NCI-H2107 treated with DMSO at 0.1 percent for 48 hours (cell line): ENCODE measurements around the gene SLC13A4.
"Not testable (repeated sequence)": the region's sequence is repeated elsewhere in the genome, so short reads cannot be mapped to it uniquely, and the experiment has no call there.

ENCODE experiments used
- DNase-seq: peaks from one replicate; lab custom pipeline; 2025; ENCODE audit not compliant: unreplicated experiment; lab: John Stamatoyannopoulos, UW

The SLC13A4 gene, protein sequence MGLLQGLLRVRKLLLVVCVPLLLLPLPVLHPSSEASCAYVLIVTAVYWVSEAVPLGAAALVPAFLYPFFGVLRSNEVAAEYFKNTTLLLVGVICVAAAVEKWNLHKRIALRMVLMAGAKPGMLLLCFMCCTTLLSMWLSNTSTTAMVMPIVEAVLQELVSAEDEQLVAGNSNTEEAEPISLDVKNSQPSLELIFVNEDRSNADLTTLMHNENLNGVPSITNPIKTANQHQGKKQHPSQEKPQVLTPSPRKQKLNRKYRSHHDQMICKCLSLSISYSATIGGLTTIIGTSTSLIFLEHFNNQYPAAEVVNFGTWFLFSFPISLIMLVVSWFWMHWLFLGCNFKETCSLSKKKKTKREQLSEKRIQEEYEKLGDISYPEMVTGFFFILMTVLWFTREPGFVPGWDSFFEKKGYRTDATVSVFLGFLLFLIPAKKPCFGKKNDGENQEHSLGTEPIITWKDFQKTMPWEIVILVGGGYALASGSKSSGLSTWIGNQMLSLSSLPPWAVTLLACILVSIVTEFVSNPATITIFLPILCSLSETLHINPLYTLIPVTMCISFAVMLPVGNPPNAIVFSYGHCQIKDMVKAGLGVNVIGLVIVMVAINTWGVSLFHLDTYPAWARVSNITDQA

DNA sequence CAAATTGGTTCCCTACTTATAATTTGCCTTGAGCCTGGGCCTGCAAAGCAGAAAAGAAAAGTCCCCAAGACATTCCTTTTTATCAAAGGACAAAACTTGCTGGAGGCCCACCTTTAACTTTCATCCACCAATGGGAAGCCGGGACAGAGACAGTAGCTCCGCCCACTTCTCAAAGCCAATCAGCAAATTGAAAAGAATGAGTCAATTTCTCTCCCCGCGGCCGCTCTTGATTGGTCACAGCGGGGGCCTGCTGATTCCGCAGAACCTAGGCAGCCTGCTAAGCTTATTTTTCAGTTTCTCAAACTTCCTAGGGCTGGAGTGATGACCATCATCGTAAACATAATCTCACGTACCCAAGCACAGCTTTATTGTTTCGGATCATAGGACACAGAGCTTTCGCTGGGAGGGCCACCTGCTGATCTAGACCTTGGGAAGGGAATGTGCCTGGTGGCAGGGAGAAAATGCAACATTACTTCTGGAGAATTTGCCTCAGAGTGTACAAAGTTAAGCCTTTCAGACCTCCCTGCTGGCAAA lies at the start of gene SLC13A4:
Gene SLC13A4, minus strand, starts transcription at position 51 of the 534 bp plus-strand sequence. CDS start 690 bp downstream, outside the sequence.
- no peak for DNase-seq

DNA sequence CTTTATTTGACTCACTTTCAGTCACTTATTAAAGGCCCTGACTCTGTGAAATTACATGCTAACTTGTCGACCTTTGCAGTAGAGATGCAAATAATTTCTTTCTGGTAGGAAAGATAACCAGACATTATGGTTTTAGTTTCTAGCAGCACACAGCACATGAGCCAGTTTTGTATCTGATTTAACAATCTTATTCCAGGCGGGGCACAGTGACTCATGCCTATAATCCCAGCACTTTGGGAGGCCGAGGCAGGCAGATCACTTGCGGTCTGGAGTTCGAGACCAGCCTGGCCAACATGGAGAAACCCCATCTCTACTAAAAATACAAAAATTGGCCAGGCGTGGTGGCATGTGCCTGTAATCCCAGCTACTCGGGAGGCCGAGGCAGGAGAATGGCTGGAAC lies 47.9 kb upstream of the SLC13A4 start:
- not testable (repeated sequence) for DNase-seq

DNA sequence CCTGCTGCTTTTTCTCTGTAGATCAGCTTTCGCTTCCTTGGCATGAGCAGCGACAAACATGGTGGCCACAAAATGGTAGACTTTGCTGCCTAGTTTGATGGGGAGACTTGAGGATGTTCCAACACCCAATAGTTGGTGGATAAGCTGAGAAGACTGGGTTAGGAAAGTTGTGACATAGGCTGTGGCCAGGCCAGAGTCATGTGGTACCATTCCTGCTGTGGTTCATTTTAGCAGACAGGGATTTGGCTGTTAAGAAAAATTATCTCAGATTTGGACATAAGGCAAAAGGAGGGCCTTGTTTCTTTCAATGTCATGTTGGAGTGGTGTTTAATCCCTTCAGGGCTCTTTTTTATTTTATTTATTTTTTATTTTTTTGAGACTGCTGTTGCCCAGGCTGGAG lies 47.2 kb upstream of the SLC13A4 start:
- DNase-seq: no peak

DNA sequence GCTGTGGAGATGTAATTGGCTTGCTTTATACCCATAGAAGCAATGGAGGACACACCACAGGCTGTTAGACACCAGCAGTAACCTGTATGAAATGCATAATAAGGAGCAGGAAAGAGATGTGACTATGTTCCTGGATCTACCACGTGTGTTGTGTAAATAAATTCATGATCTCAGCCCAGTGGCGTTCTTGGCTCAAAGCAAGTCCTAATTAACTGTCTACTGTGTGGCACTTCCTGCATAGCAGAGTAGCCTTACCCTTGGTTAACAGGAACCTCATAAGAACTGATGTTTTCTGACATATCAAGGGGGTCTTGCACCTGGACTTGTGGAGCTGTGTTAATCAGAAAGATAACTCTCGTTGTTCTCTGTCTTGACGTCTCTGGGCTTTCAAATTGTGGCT lies 46.3 kb upstream of the SLC13A4 start:
- peak; percentile 82 for DNase-seq

DNA sequence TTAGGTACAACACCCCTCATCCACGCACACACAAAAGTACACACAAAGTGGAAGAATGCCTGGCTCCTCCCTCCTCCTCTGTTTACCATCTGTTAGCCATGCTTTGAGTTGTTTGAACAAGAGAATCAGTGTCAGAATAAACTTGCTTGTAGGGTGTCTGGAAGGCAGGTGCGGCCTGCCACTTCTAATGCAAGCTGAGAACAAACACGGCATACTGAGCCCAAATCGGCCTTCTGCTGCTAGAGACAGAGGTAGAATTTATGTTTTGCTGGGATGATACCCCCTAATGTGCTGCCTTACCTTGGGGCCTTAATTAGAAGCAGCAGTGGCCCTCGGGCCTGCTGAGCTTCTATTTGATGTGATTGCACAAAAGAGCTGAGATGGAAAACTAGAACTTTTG lies 45.5 kb upstream of the SLC13A4 start:
- DNase-seq: peak; percentile 83

DNA sequence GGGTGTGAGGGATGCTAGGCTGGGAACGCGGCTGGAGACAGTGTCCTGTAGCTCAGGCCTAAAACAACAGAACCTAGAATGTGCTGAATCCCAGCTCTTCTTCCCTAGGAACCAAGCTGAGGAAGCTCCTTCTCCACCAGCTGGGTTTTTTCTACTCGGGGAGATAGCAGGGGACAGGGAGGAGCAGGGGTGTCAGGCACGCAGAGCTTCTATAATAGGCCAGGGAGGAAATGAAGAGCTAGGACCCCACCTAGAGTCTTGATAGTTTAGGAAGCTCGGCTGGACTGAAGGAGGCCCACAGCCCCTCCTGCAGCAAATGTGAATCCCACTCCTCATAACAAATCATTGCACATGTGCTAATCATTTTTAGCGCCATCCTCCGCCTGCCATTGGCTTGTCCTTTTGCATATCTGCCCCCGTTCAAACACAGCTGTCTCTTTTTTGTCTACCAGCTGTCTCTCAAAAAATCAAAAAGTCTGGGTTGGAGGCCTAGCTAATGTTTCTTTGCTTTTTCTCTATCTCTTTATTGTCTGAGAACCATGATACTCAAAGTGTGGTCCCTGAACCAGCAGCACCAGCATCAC lies 44.7 kb upstream of the SLC13A4 start:
- DNase-seq: no peak

DNA sequence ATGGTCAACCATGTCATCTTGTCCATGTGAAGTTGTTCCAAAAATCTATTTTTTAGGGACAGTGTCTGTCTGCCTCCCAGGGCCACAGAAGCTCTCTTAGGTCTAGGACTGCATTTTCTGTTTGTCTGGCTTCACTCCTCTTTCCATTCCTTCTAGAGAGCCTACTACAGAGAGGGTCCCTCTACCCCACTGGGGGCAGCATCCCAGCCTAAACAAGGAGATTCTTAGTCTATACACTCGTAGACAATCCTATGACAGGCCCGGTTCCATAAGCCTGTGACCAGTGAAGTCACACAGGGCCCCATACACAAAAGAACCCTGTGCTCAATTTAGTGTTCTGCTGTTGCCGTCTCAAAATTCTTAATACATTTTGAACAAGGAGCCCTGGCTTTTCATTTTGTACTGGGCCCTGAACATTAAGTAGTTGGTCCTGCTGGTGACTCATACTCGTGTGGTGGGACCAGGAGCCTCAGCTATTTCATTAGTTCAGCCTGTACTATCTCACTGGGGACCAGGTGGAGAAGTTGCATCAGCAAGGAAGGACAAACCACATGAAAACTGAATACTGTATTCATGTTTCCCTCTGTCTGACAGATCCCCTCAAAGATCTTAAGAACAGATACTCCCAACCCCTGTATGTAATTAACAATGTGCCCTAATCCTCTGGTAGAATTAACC lies 44.1 kb upstream of the SLC13A4 start:
- no peak for DNase-seq

DNA sequence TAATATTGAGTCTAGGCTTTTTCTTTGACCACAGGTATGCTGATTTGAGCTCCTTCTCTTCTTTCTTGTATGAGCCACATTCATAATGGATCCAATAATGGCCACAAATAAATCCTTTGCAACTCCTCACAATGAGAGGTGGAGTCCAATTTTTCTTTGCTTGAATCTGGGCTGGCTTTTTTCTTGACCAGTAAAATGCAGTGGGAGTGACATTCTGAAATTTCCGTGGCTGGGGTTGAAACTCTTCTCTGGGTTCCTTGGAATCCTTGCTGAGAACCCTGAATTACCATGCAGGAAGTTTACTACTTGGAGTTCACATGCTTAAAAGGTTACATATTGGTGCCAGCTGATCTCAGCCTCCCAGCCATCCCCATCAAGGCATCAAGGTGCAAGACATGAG lies 43.1 kb upstream of the SLC13A4 start:
- DNase-seq: no peak

DNA sequence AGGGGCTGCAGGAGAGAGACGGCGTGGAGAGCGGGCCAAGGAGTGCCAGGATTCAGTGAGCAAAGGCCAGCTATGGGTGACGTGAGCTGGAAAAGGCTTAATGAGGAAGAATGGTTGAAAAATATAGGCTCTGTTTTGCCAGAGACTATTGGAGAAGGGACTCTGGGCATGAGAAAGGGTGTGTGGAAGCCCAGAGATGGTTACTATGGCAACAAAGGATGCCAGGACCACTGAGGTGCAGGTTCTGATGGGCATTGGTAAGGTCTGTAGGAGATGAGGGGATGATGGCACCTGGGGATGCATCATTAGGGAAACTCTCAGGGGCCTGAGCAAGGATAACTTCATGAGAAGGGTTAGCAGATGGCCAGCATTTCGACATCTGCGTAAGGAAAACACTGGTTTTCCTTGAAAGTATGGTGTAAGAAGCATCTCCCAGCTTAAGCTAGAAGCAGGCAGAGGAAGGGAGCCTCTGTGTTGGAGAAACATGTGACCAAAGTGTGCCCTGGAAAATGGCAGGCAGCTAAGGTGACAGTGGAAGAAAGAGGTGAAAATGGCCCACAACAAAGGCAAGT lies 42.2 kb upstream of the SLC13A4 start:
- no peak for DNase-seq

DNA sequence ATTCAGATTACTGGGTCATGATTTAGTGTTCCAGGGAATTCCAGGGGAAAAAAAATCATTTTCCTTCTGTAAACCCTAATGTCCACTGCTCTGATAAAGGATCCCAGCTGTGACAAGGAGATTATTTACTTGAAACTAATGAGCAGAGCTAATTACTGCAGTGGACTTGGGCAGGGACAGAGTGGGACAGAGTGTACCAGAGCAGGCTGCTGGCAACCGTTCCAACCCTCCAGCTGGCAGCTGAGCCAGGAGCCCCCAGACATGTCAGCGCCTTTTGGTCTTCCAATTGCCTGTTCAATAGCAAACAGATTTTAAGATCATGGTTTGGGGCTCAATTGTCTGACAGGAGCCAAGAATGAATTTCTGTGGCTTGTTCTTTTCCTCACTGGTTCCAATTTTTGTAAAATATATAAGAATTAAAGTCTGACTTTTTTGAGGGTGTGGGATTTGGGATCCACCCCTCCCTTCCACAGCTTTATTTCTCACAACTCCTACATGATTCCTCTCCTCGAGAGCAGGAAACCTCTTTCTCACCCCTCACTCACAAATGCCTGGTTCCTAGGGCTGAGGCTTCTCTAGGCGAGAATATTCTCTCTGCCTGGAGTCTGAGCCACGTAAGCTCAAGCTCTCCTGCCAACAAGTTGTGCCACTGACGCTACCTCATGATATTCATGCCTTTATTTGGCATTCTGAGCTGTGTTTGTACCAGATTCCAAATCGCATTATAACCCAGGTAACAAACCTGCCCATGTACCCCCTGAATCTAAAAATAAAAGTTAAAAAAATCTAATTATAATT lies 41.2 kb upstream of the SLC13A4 start:
- no peak for DNase-seq

DNA sequence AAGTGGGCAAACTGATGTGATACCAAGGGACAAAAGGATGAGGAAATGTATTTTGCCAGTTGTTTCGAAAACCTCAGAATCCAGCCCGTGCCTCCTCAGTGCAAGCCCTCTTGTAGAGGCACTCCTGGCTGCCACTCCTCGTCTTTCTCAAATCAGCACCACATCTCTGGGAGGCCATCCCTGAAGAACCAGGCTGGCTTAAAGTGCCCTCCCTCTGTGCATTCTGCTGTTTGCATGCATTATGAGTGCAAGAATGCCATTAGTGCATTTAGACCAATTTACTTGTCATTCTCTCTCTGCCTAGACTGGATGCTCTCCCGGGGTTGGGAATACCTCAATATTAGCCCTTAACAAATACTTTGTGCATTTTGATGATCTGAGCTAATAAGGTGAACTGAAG lies 40.5 kb upstream of the SLC13A4 start:
- DNase-seq: no peak

DNA sequence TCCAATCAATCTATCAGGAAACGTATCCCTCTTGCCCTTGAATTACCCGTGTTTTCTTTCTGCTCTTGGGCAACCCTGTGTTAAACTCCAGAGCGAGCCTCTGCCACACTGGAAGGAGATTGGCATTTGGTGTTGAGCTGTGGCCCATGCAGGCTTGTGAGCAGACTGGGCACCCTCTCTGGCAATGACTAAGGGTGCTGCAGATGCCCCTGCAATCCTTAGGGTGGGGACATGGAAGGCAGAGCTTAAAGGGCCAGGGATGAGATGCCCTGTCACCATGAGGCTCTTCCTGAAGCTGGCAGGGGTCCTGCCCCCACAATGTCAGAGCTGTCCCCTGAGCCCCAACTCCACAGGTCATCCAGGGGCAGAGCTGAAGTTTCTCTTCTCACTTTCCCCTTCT lies 40.1 kb upstream of the SLC13A4 start:
- no peak for DNase-seq

DNA sequence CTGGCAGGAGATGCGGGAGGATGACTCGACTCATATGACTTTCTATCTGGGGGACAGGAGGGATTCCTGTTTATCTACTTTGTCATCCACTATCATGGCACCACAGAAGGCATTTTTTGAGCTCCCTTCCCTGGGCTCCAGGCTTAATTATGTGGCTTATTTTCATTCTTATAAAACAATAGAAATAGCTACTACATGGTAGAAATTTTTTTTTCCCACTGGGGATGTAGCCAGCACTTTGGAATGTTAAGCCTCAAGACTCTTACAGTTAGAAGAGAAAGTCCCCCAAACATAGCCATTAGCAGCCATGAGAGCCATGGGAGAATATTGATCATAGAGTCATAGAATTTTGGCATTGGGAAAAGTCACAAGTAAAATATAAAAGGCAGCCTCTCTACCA lies 35.3 kb upstream of the SLC13A4 start:
- no peak for DNase-seq

DNA sequence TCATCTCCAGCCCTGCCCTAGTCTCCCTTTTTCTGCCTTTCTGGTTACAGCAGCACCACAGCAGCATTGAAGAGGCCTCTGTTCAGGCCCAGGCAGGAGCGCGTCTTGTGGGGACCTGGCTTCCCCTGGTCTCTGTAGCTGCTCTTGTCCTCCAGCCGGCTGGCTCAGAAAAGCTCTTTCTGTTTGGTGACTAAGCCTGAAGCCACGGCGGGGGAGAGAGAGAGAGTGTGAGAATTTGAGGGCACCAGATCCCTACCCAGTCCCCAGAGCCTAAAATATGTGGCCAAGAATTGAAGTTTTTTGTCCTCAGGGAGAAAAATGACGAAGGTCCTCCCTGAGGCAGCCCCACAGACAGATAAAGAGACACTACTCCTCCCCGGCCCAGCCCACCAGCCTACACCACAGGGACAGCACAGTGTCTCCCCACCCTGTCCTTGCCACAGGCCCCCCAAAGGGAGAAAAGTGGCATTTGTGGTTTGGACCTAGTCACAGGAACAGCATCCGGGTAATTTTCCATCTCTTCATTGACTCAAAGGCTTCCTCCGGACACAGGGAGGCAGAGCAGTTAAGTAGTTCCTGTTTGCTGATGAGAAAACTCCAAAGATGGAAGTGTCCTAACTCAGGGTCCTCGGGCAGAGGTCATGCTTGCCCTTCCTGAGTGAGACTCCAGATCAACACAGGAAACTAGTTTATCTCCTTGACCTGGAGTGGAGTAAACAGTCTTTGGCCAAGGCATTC lies 33.9 kb upstream of the SLC13A4 start:
- no peak for DNase-seq

DNA sequence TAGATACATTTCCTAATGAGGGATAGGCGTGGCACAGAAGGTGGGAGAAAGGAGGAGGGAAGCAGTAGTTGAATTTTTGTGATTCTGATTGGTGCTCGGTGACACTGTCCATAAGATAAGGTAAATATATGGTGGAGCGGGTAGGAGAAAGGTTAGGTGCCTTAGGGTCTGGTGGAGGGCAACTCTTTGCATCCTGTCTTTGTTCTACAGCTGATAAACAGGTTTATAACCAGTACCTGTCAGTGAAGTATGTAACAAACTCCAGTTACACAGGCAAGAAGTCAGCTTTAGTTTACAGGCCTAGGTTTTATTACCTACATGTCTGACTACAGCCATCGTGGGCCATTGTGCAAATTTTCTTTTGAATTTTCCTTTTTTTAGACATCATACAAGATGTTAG lies 31.5 kb upstream of the SLC13A4 start:
- DNase-seq: no peak

DNA sequence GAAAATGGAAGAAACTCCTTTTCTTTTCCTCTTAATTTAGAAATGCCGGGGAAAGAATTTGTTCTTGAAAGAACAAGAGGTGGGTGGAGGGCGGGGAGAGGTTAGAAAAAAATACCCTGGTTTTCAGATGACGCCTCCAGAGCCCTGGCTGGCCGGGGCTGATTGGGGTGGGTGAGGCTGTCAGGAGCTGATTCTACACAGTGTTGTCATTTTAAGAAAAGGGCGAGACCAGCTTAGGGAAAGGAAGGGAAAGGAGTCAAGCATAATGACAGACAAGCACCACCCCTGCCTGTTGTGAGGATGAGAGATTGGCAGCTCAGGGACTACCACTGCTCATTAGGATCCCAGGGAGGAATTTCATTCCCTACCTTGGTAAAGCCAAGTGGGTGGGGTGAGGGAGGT lies 30.5 kb upstream of the SLC13A4 start:
- DNase-seq: no peak

DNA sequence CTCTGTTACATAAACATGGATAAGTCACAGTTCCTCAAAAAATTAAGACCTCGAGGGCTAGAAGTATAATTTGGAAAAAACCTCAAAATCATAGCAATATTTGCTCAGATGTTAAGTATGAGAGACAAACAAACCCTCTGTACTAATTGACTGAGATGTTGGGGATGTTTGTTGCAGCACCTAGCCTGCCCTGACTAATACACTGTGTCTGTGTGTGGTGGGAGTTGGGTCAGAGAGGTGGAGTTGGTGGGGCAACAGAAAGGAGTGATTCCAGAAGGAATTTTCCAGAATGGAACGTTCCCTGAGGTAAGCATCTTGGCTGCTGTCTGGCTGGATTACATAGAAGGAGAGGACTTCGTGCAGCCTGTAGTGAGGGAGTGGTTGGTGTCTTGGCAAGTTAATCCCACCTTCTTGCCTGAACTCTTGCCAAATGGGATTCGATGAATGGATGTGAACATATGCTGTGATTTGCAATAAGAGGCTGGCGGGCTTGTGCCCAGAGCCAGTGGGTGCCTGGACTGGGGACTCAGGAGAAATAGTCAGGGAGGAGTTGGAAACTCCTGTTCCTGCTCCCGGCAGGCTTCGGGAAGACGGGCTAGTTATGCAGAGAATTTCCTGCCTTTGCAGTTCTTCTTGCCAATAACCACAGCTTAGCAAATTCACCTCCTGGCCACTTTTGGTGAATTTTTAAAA lies 29.9 kb upstream of the SLC13A4 start:
- no peak for DNase-seq

DNA sequence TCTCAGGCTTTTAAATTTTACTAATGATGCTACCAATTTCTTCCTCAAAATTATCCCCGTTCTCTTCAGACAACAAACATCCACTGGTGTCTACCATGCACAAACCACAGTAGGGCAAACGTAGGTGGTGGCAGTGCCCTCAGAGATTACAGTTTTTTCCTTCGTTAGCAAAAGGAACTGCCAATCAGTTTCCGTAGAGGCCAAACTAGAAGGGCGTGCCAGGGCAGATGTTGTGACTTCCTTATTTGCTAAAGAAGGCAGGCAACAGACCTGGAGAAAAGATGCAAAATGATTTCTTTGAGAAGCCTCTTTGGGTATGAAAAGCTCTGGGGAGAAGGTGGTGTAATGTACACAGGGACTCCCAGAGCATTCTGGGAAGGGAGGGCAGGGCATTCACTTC lies 28.2 kb upstream of the SLC13A4 start:
- DNase-seq: no peak

DNA sequence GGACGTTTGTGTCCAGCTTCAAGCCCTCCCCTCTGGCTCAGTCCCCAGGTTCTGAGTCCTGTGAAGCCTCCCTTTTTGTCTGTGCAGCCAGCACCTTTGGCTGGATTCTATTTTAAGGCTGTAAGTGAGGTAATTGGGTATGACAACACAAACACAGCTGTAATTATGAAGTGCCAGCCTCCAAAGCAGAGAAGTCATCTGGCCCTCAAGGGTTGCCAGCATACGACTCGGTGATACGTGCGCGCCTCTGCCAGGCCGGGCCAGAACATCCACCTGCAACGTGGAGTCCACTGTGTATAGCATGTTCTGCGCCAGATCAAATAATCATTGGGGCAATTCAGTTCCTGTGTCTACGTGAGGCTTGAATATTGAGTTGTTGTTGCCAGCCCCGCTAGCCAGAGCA lies 27.4 kb upstream of the SLC13A4 start:
- no peak for DNase-seq
